ENCODE results near the gene TMEM117. TPM values are rescaled to one million over a fixed set of nuclear protein-coding genes. Genes with fewer than 3 reads are reported as not detected.

Gene TMEM117
- total and polyA plus RNA-seq, 2 donors (not counting 3 experiments of a cell fraction or from before 2014, with no cell fraction given) = 1.2 to 3.8 TPM

DNA sequence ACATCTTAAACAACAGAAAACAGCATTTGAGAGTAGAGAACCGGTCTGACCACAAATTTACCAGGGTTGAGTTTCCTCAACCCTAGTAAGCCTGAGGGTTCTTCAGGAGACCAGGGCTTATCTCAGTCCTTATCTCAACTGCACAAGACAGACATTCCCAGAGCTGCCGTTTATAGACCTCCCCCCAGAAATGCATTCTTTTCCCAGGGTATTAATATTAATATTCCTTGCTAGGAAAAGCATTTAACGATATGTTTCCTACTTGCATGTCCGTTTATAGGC is 12.3 kb downstream of the TMEM117 start:
- dilution Hi-C loops (cut with MboI; ENCODE audit: extremely low pct_ligation_motif_present, low sequenced_read_pairs) (no loop called here), intact Hi-C loops (cut with micrococcal nuclease) (no loop called here)
- H3K27me3 ChIP-seq (ENCODE audit: control insufficient read depth in 2 of 2, insufficient read depth in 2 of 2, low read length in 2 of 2) = no peaks in the 10 kb centered on the region
- BruUV-seq (replicated peaks) = no TSS peak
- no peaks in the 10 kb centered on the region for H3K79me2 ChIP-seq (ENCODE audit: control insufficient read depth, insufficient read depth, low read length)
- no peaks in the 10 kb centered on the region for H4K20me1 ChIP-seq (replicated peaks; ENCODE audit: control insufficient read depth, extremely low read depth, insufficient read depth, low read length)
- no peak overlapping the region for H3K4me3 ChIP-seq (replicated peaks in 1 of 3; ENCODE audit: insufficient read depth in 1 of 3, low read depth in 1 of 3, low read length in 3 of 3)
- H3K4me2 ChIP-seq (ENCODE audit: insufficient read depth, low read length) = no peak overlapping the region
- POLR2A ChIA-PET = no interaction called here
- no peak for DNase-seq (ENCODE audit: low read depth, low spot score)
- H3K9me1 ChIP-seq (replicated peaks; ENCODE audit: control insufficient read depth, extremely low read depth, insufficient read depth, low read length) = no peaks in the 10 kb centered on the region
- FAIRE-seq = no peak
- CTCF ChIA-PET = no interaction called here
- H3K27ac ChIP-seq (ENCODE audit: insufficient read depth, low read depth, low read length) = no peak overlapping the region
- H3K9ac ChIP-seq (replicated peaks; ENCODE audit: extremely low read depth, insufficient read depth, low read length) = no peak overlapping the region
- no peak for TF ChIP-seq POLR2A (IDR thresholded peaks at IDR 0.05; ENCODE audit: low read depth, low read length)
- TF ChIP-seq FOS (IDR thresholded peaks at IDR 0.05; ENCODE audit: borderline replicate concordance, insufficient read depth, low read length) = no peak
- no peak for TF ChIP-seq POLR2AphosphoS5 (IDR thresholded peaks at IDR 0.05; ENCODE audit: insufficient read depth, low read depth, low read length)
- no peak for TF ChIP-seq JUN (IDR thresholded peaks at IDR 0.05; ENCODE audit: borderline replicate concordance, insufficient read depth, insufficient read length, low read depth)
- TF ChIP-seq, protein P1, sequence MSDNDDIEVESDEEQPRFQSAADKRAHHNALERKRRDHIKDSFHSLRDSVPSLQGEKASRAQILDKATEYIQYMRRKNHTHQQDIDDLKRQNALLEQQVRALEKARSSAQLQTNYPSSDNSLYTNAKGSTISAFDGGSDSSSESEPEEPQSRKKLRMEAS (IDR thresholded peaks at IDR 0.05; ENCODE audit: insufficient read depth, insufficient read length) = no peak
- TF ChIP-seq, protein P2, sequence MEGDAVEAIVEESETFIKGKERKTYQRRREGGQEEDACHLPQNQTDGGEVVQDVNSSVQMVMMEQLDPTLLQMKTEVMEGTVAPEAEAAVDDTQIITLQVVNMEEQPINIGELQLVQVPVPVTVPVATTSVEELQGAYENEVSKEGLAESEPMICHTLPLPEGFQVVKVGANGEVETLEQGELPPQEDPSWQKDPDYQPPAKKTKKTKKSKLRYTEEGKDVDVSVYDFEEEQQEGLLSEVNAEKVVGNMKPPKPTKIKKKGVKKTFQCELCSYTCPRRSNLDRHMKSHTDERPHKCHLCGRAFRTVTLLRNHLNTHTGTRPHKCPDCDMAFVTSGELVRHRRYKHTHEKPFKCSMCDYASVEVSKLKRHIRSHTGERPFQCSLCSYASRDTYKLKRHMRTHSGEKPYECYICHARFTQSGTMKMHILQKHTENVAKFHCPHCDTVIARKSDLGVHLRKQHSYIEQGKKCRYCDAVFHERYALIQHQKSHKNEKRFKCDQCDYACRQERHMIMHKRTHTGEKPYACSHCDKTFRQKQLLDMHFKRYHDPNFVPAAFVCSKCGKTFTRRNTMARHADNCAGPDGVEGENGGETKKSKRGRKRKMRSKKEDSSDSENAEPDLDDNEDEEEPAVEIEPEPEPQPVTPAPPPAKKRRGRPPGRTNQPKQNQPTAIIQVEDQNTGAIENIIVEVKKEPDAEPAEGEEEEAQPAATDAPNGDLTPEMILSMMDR (IDR thresholded peaks at IDR 0.05; ENCODE audit: extremely low read depth in 1 of 2, insufficient read depth in 1 of 2, low read depth in 1 of 2, low read length in 2 of 2) = no peak
- no peak for TF ChIP-seq MYC (IDR thresholded peaks at IDR 0.05; ENCODE audit: low read depth, low read length)
- no peak for TF ChIP-seq EZH2 (IDR thresholded peaks at IDR 0.05; ENCODE audit: borderline replicate concordance, low read depth, low read length, severe bottlenecking)
- no peak for TF ChIP-seq GATA2 (IDR thresholded peaks at IDR 0.05; ENCODE audit: insufficient read depth, insufficient read length, low read depth, low read length)
- H3K4me1 ChIP-seq (ENCODE audit: control insufficient read depth, extremely low read depth, insufficient read depth, low read length) = no peaks in the 10 kb centered on the region
- no peaks in the 10 kb centered on the region for H3K9me3 ChIP-seq (replicated peaks; ENCODE audit: control insufficient read depth, insufficient read depth, low read length)
- H3K36me3 ChIP-seq (ENCODE audit: control insufficient read depth in 2 of 2, extremely low read depth in 1 of 2, insufficient read depth in 2 of 2, low read length in 2 of 2) = no peaks in the 10 kb centered on the region
- H2AFZ ChIP-seq (ENCODE audit: low read depth, low read length) = no peak overlapping the region

Measured in endothelial cell of umbilical vein (primary cell).